Endodermal cell (in vitro differentiated cells): ENCODE results near the gene ROBO1. TPM values are rescaled to one million over a fixed set of nuclear protein-coding genes. Genes with fewer than 3 reads are reported as not detected.

Experiments
- DNase-seq: peaks from one replicate; pipeline ENCODE4 v3.0.0-alpha.2; 2017
- H3K27ac ChIP-seq: 2 replicates; pipeline ENCODE4 v1.5.1; 2013; ENCODE audit warnings: mild to moderate bottlenecking, low read depth, low read length, moderate library complexity
- H3K27me3 ChIP-seq: 2 replicates; pipeline ENCODE4 v1.6.1; 2013; ENCODE audit warnings: mild to moderate bottlenecking, low read length, moderate library complexity; ENCODE audit not compliant: insufficient read depth, control insufficient read depth, poor library complexity, severe bottlenecking
- H3K36me3 ChIP-seq: 2 replicates; pipeline ENCODE4 v1.7.0; 2013; ENCODE audit warnings: mild to moderate bottlenecking, low read length, moderate library complexity; ENCODE audit not compliant: control insufficient read depth, insufficient read depth
- H3K4me1 ChIP-seq: one replicate; pipeline ENCODE4 v1.7.0; 2013; ENCODE audit warnings: low read length; ENCODE audit not compliant: control insufficient read depth, insufficient read depth
- H3K4me3 ChIP-seq: 2 replicates; pipeline ENCODE4 v1.5.1; 2013; ENCODE audit warnings: mild to moderate bottlenecking, low read length, moderate library complexity
- H3K9ac ChIP-seq: 2 replicates; pipeline ENCODE4 v1.6.1; 2013; ENCODE audit warnings: mild to moderate bottlenecking, low read length, moderate library complexity; ENCODE audit not compliant: poor library complexity, severe bottlenecking; ENCODE audit errors: extremely low read depth
- H3K9me3 ChIP-seq: 2 replicates; pipeline ENCODE4 v1.6.1; 2013; ENCODE audit warnings: mild to moderate bottlenecking, low read length, moderate library complexity; ENCODE audit not compliant: control insufficient read depth
- H3K27ac Mint-ChIP-seq: 2 replicates; pipeline ENCODE4 v1.8.0; 2020; ENCODE audit warnings: mixed read lengths
- H3K27me3 Mint-ChIP-seq: 2 replicates; pipeline ENCODE4 v1.8.0; 2021; ENCODE audit warnings: mild to moderate bottlenecking, mixed read lengths; ENCODE audit not compliant: insufficient read depth
- H3K36me3 Mint-ChIP-seq: 2 replicates; pipeline ENCODE4 v1.8.0; 2020; ENCODE audit warnings: low read depth, mixed read lengths
- H3K4me1 Mint-ChIP-seq: 2 replicates; pipeline ENCODE4 v1.8.0; 2020; ENCODE audit warnings: mixed read lengths
- H3K4me3 Mint-ChIP-seq: 2 replicates; pipeline ENCODE4 v1.8.0; 2020; ENCODE audit warnings: mild to moderate bottlenecking, moderate library complexity, mixed read lengths
- H3K9me3 Mint-ChIP-seq: 2 replicates; pipeline ENCODE4 v1.8.0; 2020; ENCODE audit warnings: mild to moderate bottlenecking, mixed read lengths
- WGBS, 2 experiments: methylation state at CpG; one replicate each; pipeline versions ENCODE4 v1.1.5 to v1.1.7; 2013; ENCODE audit warnings: missing lambda C conversion rate in 2 of 2, mixed read lengths in 1 of 2; ENCODE audit not compliant: insufficient coverage in 1 of 2, insufficient read length in 1 of 2; 5-methylcytosine and 5-hydroxymethylcytosine counted together
- total RNA-seq, 2 donors: library from RNA; stranded (reverse); fragmentation: NEBNext Ultra II Directional in 1 of 2; extraction: Animal tissue kit (Norgen Biotek cat#: 25700) in 1 of 2; gene quantifications; 2 replicates in 1 of 2; 3 replicates in 1 of 2; pipeline ENCODE4 v1.2.1, GENCODE V29; 2021
- TF ChIP-seq, protein P1 (sequence below): fragments of 200-600 bp; sonication (generic); conservative IDR thresholded peaks from 2 replicates; pipeline ENCODE4 v1.5.0; 2021; ENCODE audit warnings: antibody characterized with exemption, mild to moderate bottlenecking

Gene ROBO1
- total RNA-seq, 2 donors from 2014 or later = 74.8 to 75.9 TPM

DNA sequence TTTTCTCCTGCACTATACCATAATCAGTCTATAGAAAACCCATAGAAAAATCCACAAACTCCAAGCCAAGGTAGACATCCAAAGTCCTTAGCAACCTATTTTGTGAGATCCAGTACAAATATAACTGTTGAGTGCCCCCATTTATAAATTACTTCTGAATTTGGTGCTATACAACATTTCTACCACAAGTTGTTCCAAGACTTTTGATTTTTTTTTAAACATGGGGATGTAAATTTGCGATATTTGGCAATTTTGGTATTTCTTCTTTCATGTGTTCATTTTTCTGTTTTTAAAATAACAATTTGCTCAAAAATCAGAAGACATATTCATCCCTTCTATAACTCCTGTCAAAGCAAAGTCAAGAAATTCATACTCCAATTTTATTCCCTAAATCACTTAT is 763.8 kb downstream of the ROBO1 start:
- H3K36me3 Mint-ChIP-seq = peaks cover 4% of the 10 kb centered on the region
- H3K27ac Mint-ChIP-seq = no peak overlapping the region
- no peaks in the 10 kb centered on the region for H3K36me3 ChIP-seq
- H3K4me3 Mint-ChIP-seq = no peak overlapping the region
- peaks cover 23% of the 10 kb centered on the region for H3K27me3 ChIP-seq
- WGBS, 2 experiments = 80% methylated on average over 1 of the region's 1 CpG; no CpG with 5 or more reads in 1 of the 2 experiments
- H3K9ac ChIP-seq = no peak overlapping the region
- peaks cover 2% of the 10 kb centered on the region for H3K9me3 Mint-ChIP-seq
- no peak for DNase-seq
- H3K4me1 ChIP-seq = peaks cover 10% of the 10 kb centered on the region
- H3K4me3 ChIP-seq = no peak overlapping the region
- H3K4me1 Mint-ChIP-seq = peaks cover 47% of the 10 kb centered on the region
- peaks cover 26% of the 10 kb centered on the region for H3K27me3 Mint-ChIP-seq
- H3K9me3 ChIP-seq = peaks cover 6% of the 10 kb centered on the region
- TF ChIP-seq, protein P1, sequence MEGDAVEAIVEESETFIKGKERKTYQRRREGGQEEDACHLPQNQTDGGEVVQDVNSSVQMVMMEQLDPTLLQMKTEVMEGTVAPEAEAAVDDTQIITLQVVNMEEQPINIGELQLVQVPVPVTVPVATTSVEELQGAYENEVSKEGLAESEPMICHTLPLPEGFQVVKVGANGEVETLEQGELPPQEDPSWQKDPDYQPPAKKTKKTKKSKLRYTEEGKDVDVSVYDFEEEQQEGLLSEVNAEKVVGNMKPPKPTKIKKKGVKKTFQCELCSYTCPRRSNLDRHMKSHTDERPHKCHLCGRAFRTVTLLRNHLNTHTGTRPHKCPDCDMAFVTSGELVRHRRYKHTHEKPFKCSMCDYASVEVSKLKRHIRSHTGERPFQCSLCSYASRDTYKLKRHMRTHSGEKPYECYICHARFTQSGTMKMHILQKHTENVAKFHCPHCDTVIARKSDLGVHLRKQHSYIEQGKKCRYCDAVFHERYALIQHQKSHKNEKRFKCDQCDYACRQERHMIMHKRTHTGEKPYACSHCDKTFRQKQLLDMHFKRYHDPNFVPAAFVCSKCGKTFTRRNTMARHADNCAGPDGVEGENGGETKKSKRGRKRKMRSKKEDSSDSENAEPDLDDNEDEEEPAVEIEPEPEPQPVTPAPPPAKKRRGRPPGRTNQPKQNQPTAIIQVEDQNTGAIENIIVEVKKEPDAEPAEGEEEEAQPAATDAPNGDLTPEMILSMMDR = peak; percentile 48
- H3K27ac ChIP-seq = no peak overlapping the region

DNA sequence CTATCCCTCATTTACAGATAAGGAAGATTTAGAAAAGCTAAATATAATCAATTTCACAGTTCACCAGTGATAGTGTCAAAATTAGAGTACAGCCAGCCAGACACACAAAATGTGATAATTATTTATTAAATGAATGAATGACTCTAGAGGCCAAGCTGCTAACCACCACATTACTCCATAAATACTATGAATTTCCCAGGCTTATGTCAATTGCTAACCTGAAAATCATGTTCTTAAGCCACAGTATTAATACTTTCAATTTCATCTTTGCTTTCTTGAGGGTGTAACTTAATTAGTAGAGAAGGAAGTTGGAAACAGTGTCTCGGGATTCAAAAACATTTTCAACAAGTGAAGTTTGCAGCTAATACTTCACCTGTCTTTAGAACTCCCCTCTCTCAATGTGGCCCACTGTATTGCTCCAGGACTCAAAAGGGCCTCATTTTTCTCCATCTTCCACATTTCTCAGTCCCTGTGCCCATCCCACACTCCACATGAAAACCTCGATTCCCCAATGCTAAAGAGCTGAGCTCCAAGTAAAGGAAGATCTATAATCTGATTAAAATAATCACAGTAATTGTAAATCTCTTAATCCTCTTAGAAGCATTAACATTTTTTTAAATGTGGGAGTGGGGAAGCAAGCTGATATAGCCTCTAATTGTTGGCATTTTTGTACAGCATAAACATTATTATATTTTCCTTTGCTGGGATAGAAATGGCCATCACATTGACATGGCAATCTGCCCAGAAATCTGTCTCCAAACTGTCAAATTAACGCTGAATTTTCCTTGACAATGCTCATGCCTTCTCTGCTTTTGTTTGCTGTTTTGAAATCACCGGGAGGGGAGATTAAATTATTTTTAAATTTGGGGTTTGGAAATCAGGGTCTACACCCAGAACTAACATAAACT is 765.1 kb downstream of the ROBO1 start:
- H3K36me3 ChIP-seq = no peaks in the 10 kb centered on the region
- H3K27ac Mint-ChIP-seq = no peak overlapping the region
- H3K4me1 ChIP-seq = peaks cover 10% of the 10 kb centered on the region
- H3K9me3 Mint-ChIP-seq = peaks cover 2% of the 10 kb centered on the region
- peak overlapping the region; percentile 2 for H3K4me3 Mint-ChIP-seq
- H3K27ac ChIP-seq = no peak overlapping the region
- H3K27me3 Mint-ChIP-seq = peaks cover 33% of the 10 kb centered on the region
- H3K9me3 ChIP-seq = peaks cover 8% of the 10 kb centered on the region
- H3K4me1 Mint-ChIP-seq = peaks cover 44% of the 10 kb centered on the region
- H3K36me3 Mint-ChIP-seq = peaks cover 4% of the 10 kb centered on the region
- TF ChIP-seq, protein P1 = no peak
- H3K27me3 ChIP-seq = peaks cover 33% of the 10 kb centered on the region
- WGBS, 2 experiments = 52% methylated on average over 3 of the region's 4 CpGs; no CpG with 5 or more reads in 1 of the 2 experiments
- DNase-seq = no peak
- no peak overlapping the region for H3K4me3 ChIP-seq
- no peak overlapping the region for H3K9ac ChIP-seq

DNA sequence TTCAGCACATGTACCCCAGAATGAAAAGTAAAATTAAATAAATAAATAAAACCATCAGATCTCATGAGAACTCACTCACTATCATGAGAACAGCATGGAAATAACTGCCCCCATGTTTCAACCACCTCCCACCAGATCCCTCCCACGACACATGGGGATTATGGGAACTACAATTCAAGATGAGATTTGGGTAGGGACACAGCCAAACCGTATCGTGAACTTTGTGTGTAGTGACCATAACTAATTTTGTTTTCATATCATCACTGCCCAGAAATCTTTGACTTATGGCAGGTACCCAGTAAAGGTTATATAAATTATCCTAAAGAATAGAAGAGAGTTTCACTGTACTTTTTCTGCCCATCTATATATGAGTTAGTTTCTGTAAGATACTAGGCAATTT is 766.5 kb downstream of the ROBO1 start:
- Histone ChIP-seq H3K27ac (no peak overlapping the region), H3K4me1 (peaks cover 7% of the 10 kb centered on the region), H3K27me3 (peaks cover 44% of the 10 kb centered on the region), H3K4me3 (no peak overlapping the region), H3K36me3 (no peaks in the 10 kb centered on the region), H3K9ac (no peak overlapping the region), H3K9me3 (peaks cover 8% of the 10 kb centered on the region)
- H3K4me1 Mint-ChIP-seq = peaks cover 30% of the 10 kb centered on the region
- H3K27me3 Mint-ChIP-seq = peaks cover 38% of the 10 kb centered on the region
- WGBS, 2 experiments = 92% methylated on average over 3 of the region's 3 CpGs; no CpG with 5 or more reads in 1 of the 2 experiments
- no peak overlapping the region for H3K27ac Mint-ChIP-seq
- TF ChIP-seq, protein P1 = no peak
- peaks cover 4% of the 10 kb centered on the region for H3K36me3 Mint-ChIP-seq
- no peak overlapping the region for H3K4me3 Mint-ChIP-seq
- DNase-seq = no peak
- H3K9me3 Mint-ChIP-seq = peaks cover 2% of the 10 kb centered on the region
